Activated CD8-positive, alpha-beta memory T cell treated with anti-CD3 and anti-CD28 coated beads for 36 hours (primary cell): ENCODE data around the gene GHRHR. TPM values are rescaled to one million over a fixed set of nuclear protein-coding genes. Genes with fewer than 3 reads are reported as not detected.

ENCODE experiments used
- CTCF ChIA-PET: fragments of 350-600 bp; sonication (Branson Sonifier 250); formaldehyde crosslinking; loops from one replicate; lab custom pipeline; 2021; ENCODE audit warnings: antibody characterized with exemption; lab: Charles Lee
- POLR2A ChIA-PET: fragments of 350-600 bp; sonication (Branson Sonifier 250); formaldehyde crosslinking; loops from one replicate; lab custom pipeline; 2021; ENCODE audit warnings: antibody characterized with exemption; lab: Charles Lee
- total RNA-seq, 2 experiments: library from RNA; stranded (reverse); gene quantifications; one replicate each; pipeline ENCODE4 v1.2.3, GENCODE V29; 2021

Gene GHRHR
- total RNA-seq, 2 experiments from 2014 or later: not detected

DNA sequence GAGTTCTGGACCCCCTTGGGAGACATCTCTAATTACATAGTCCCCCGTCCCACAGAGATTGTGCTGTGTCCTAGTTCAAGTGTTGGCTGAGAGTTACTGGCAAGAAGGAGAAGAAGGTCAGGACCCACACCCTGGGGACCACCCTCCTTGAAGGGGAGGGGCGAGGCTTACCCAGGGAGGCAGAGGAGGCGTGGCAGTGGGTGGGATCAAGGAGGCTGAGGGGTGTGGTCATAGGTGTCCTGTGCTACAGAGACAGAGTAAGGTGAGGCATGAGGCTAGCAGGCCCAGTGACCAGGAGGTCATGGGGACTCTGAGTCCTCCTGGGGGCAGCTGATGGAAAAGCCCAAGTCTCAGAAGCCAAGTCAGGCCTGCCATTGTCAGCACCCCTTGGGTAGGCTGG lies 59.0 kb downstream of the GHRHR start:
- ChIA-PET CTCF (no interaction called here), POLR2A (no interaction called here)

DNA sequence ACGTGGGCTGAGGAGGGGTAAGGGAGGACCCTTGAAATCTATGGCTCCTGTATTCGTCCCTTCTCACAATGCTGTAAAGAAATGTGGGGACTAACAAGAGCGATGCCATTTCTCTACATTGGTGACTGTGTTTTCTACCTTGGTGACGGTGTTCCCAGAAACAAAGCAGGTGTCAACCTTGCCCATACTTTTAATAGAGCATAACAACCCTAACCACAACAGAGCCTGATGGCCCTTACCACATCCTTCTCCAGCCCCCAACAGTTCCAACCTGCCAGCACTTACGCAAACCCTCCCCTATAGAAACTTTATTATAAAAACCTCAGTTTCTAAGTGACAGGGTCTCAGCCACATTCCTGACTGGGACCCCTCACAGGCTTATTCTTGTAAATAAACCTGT lies 60.1 kb downstream of the GHRHR start:
- CTCF ChIA-PET: no interaction called here
- POLR2A ChIA-PET: no interaction called here

GRCh38 chr7:31027161-31027965 lies 63.6 kb downstream of the GHRHR start:
- CTCF ChIA-PET: no interaction called here
- POLR2A ChIA-PET: no interaction called here

DNA sequence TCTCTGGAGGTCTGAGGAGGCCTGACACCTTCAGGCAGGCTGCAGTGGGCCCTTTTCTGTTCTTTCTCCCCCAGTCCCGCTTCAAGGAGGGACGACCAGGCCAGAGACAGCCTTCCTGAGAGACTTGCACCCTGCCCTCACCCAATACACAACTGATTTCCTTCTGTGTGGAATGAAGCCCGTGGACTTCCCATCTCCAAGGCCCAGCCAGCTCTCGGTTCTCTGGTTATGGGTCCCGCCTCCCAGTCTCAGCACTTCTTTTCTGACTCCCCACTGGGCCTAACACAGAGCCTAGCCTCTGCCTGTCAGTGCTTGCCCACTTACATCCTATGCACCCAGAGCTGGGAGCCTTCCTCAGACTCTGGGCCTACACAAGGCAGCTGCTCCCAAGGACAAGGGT lies 64.3 kb downstream of the GHRHR start:
- CTCF ChIA-PET: no interaction called here
- POLR2A ChIA-PET: no interaction called here

DNA sequence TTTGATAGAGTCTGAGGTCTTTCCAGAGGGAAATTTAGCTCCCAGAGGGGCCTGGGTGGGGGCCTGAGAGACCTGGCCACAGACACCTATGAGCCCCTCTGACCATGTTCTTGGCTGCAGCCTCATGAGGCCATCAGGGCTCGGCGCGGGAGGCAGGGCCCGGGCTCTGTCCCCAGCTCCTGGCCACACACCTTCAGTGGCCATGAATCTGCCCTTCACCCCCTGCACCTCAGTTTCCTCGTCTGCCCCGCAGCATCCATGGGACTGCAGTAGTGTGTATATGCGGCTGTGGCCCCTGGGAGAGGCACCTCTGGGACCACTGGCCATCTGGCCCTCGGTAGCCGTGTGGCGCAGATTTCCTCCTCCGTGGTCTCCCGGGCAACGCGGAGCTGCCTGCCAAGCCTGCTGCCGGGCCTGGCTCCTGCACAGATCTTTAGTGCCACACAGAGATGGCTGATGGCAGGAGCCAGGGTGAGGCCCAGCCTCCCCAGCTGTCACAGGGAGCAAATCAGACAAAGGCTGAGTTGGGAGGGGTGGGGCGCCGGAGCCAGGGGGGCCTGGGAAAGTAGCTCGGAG lies 64.8 kb downstream of the GHRHR start:
- CTCF ChIA-PET: no interaction called here
- POLR2A ChIA-PET: no interaction called here

Other genes with a start within 250 kb of the GHRHR start
- not detected for gene INMT, start 211.8 kb upstream of the GHRHR start, total RNA-seq
- gene MINDY4, start 192.5 kb upstream of the GHRHR start, total RNA-seq: 1 to 10 TPM; 2.6 to 3.2 TPM
- gene AQP1, start 52.1 kb upstream of the GHRHR start, total RNA-seq: under 1 TPM; 0.25 to 0.38 TPM
- gene ADCYAP1R1, start 88.4 kb downstream of the GHRHR start, total RNA-seq: not detected